Tibial nerve (tissue), 4 donors: ENCODE results near the gene NGRN. TPM values are rescaled to one million over a fixed set of nuclear protein-coding genes. Genes with fewer than 3 reads are reported as not detected.

ENCODE experiments used
- DNase-seq, 2 donors: peaks; one replicate each; pipeline ENCODE4 v3.0.0-alpha.2; 2019; ENCODE audit warnings: low spot score in 2 of 2
- H3K27ac ChIP-seq, 4 donors: fragments of 200-600 bp; sonication (generic) in 3 of 4; one replicate each; pipeline ENCODE4 v1.5.1; 2017 to 2019; ENCODE audit warnings: mild to moderate bottlenecking in 1 of 4
- H3K27me3 ChIP-seq, 2 donors: fragments of 200-600 bp; sonication (generic) in 1 of 2; one replicate each; pipeline versions ENCODE4 v1.5.1 to v1.6.0; 2017 to 2019
- H3K36me3 ChIP-seq, 3 donors: fragments of 200-600 bp; sonication (generic); one replicate each; pipeline ENCODE4 v1.5.1; 2018 to 2019
- H3K4me1 ChIP-seq, 4 donors: fragments of 200-600 bp; sonication (generic) in 3 of 4; one replicate each; pipeline ENCODE4 v1.5.1; 2017 to 2019
- H3K4me3 ChIP-seq, 4 donors: fragments of 200-600 bp; sonication (generic) in 3 of 4; one replicate each; pipeline ENCODE4 v1.5.1; 2017 to 2019; ENCODE audit warnings: mild to moderate bottlenecking in 1 of 4, moderate library complexity in 1 of 4
- H3K9me3 ChIP-seq, 4 donors: fragments of 200-600 bp; sonication (generic) in 3 of 4; one replicate each; pipeline ENCODE4 v1.5.1; 2017 to 2019
- CTCF ChIP-seq, 5 experiments: fragments of 200-600 bp in 3 of 5; fragments of 450-650 bp in 2 of 5; sonication (generic) in 3 of 5; IDR thresholded peaks; one replicate each; pipeline ENCODE4 v1.5.1; 2016 to 2019; ENCODE audit warnings: antibody characterized with exemption in 5 of 5, mild to moderate bottlenecking in 3 of 5, moderate library complexity in 2 of 5
- EP300 ChIP-seq, 2 donors: sonication (generic); formaldehyde crosslinking; IDR thresholded peaks; one replicate each; pipeline ENCODE4 v1.6.1; 2017; ENCODE audit warnings: antibody characterized with exemption in 2 of 2, mild to moderate bottlenecking in 1 of 2
- POLR2A ChIP-seq, 2 donors: fragments of 450-650 bp; IDR thresholded peaks; one replicate each; pipeline ENCODE4 v1.6.1; 2017; ENCODE audit warnings: antibody characterized with exemption in 2 of 2, mild to moderate bottlenecking in 2 of 2, moderate library complexity in 2 of 2
- WGBS, 2 donors: methylation state at CpG; one replicate each; pipeline ENCODE4 v1.1.5; 2018; 5-methylcytosine and 5-hydroxymethylcytosine counted together
- total RNA-seq, 4 donors: library from RNA; depleted of rRNA; stranded (reverse); fragments of >200 nt; gene quantifications; one replicate each; pipeline ENCODE4 v1.1.0, GENCODE V29; 2016

NGRN gene
- total RNA-seq, 4 donors from 2014 or later = 70.1 to 90.0 (median 74.6) TPM

GRCh38 chr15:90262426-90262825, 3.0 kb upstream of the NGRN start:
- H3K27ac ChIP-seq = no peak overlapping the region
- 71 to 73% methylated on average over 5 of the region's 5 CpGs for WGBS, 2 donors

GRCh38 chr15:90264671-90265070, 801 bp upstream of the NGRN start:
- WGBS, 2 donors = 22 to 58% methylated on average over 4 of the region's 4 CpGs
- Histone ChIP-seq H3K4me1 (peaks cover 0 to 41% (median 37%) of the 10 kb centered on the region in 4 donors), H3K27me3 (no peaks in the 10 kb centered on the region), H3K9me3 (no peaks in the 10 kb centered on the region), H3K4me3 (peak overlapping the region; percentile 64 to 85 (median 80)), H3K27ac (peak overlapping the region; percentile 84 to 95 (median 93)), H3K36me3 (peaks cover 0 to 15% (median 0%) of the 10 kb centered on the region in 3 donors)
- TF ChIP-seq CTCF (IDR thresholded peaks at IDR 0.05) = no peak
- no peak for TF ChIP-seq EP300 (IDR thresholded peaks at IDR 0.05)
- no peak for TF ChIP-seq POLR2A (IDR thresholded peaks at IDR 0.05)
- no peak for DNase-seq

More at GRCh38 chr15:90262426-90262825, 3.0 kb upstream of the NGRN start:
- no peak for DNase-seq
- H3K4me1 ChIP-seq = peaks cover 0 to 20% (median 19%) of the 10 kb centered on the region in 4 donors
- H3K4me3 ChIP-seq = no peak overlapping the region
- no peaks in the 10 kb centered on the region for H3K9me3 ChIP-seq
- H3K36me3 ChIP-seq = peaks cover 0 to 5% (median 0%) of the 10 kb centered on the region in 3 donors
- no peak for TF ChIP-seq POLR2A (IDR thresholded peaks at IDR 0.05)
- TF ChIP-seq CTCF (IDR thresholded peaks at IDR 0.05) = no peak
- no peak for TF ChIP-seq EP300 (IDR thresholded peaks at IDR 0.05)
- H3K27me3 ChIP-seq = no peaks in the 10 kb centered on the region

GRCh38 chr15:90266061-90266431, 574 bp downstream of the NGRN start:
- Histone ChIP-seq H3K4me3 (peak overlapping the region; percentile 64 to 85 (median 80)), H3K4me1 (peaks cover 0 to 48% (median 43%) of the 10 kb centered on the region in 4 donors), H3K27me3 (no peaks in the 10 kb centered on the region), H3K27ac (peak overlapping the region; percentile 84 to 95 (median 93)), H3K36me3 (peaks cover 0 to 29% (median 7%) of the 10 kb centered on the region in 3 donors), H3K9me3 (no peaks in the 10 kb centered on the region)
- TF ChIP-seq POLR2A (IDR thresholded peaks at IDR 0.05) (no peak), EP300 (IDR thresholded peaks at IDR 0.05) (no peak), CTCF (IDR thresholded peaks at IDR 0.05) (no peak)
- WGBS, 2 donors = 1% methylated on average over 16 of the region's 16 CpGs
- DNase-seq = peak in 1 of 2 donors; percentile 31

GRCh38 chr15:90266485-90266884, 1.0 kb downstream of the NGRN start:
- Histone ChIP-seq H3K36me3 (peaks cover 0 to 34% (median 10%) of the 10 kb centered on the region in 3 donors), H3K4me1 (peaks cover 0 to 52% (median 43%) of the 10 kb centered on the region in 4 donors), H3K4me3 (peak overlapping the region; percentile 64 to 85 (median 80)), H3K27ac (peak overlapping the region; percentile 84 to 95 (median 93)), H3K9me3 (no peaks in the 10 kb centered on the region), H3K27me3 (no peaks in the 10 kb centered on the region)
- TF ChIP-seq EP300 (IDR thresholded peaks at IDR 0.05) = no peak
- TF ChIP-seq CTCF (IDR thresholded peaks at IDR 0.05) = no peak
- no peak for TF ChIP-seq POLR2A (IDR thresholded peaks at IDR 0.05)
- no peak for DNase-seq
- 5 to 7% methylated on average over 15 of the region's 15 CpGs for WGBS, 2 donors

- 19 to 33% methylated on average over 1 of the region's 1 CpG for WGBS, 2 donors
- no peaks in the 10 kb centered on the region for H3K9me3 ChIP-seq
- no peaks in the 10 kb centered on the region for H3K27me3 ChIP-seq
- peaks cover 0 to 61% (median 43%) of the 10 kb centered on the region in 4 donors for H3K4me1 ChIP-seq
- DNase-seq = no peak
- H3K27ac ChIP-seq = no peak overlapping the region
- TF ChIP-seq CTCF (IDR thresholded peaks at IDR 0.05) (no peak), POLR2A (IDR thresholded peaks at IDR 0.05) (no peak), EP300 (IDR thresholded peaks at IDR 0.05) (no peak)
- H3K4me3 ChIP-seq = no peak overlapping the region
- H3K36me3 ChIP-seq = peaks cover 0 to 53% (median 12%) of the 10 kb centered on the region in 3 donors
Measured at GRCh38 chr15:90268415-90268814, 2.9 kb downstream of the NGRN start.
